Breast epithelium (tissue), 4 donors: ENCODE measurements around the gene PEDS1. TPM values are rescaled to one million over a fixed set of nuclear protein-coding genes. Genes with fewer than 3 reads are reported as not detected.

Experiments
- DNase-seq, 2 donors: peaks; one replicate each; pipeline ENCODE4 v3.0.0-alpha.2; 2019; ENCODE audit warnings: low spot score in 2 of 2
- H3K27ac ChIP-seq, 2 donors: fragments of 200-600 bp; sonication (generic) in 1 of 2; one replicate each; pipeline ENCODE4 v1.5.1; 2016 to 2019; ENCODE audit warnings: mild to moderate bottlenecking in 1 of 2
- H3K27me3 ChIP-seq, 2 donors: fragments of 200-600 bp; sonication (generic) in 1 of 2; one replicate each; pipeline versions ENCODE4 v1.5.1 to v1.6.0; 2017 to 2019; ENCODE audit warnings: control low read depth in 1 of 2, mild to moderate bottlenecking in 1 of 2
- H3K36me3 ChIP-seq: fragments of 200-600 bp; one replicate; pipeline ENCODE4 v1.5.1; 2019
- H3K4me1 ChIP-seq, 2 donors: fragments of 200-600 bp; sonication (generic); one replicate each; pipeline ENCODE4 v1.5.1; 2016 to 2019; ENCODE audit warnings: control low read depth in 1 of 2
- H3K4me3 ChIP-seq, 3 donors: fragments of 200-600 bp; sonication (generic); 1 replicate in 2 of 3; 2 replicates in 1 of 3; pipeline ENCODE4 v1.5.1; 2016 to 2019; ENCODE audit warnings: mild to moderate bottlenecking in 3 of 3, moderate library complexity in 2 of 3
- H3K9me3 ChIP-seq, 2 donors: fragments of 200-600 bp; sonication (generic) in 1 of 2; one replicate each; pipeline ENCODE4 v1.5.1; 2016 to 2019; ENCODE audit warnings: control low read depth in 1 of 2
- CTCF ChIP-seq, 3 donors: fragments of 450-650 bp; IDR thresholded peaks; one replicate each; pipeline ENCODE4 v1.5.1; 2016 to 2017; ENCODE audit warnings: antibody characterized with exemption in 3 of 3, mild to moderate bottlenecking in 3 of 3, moderate library complexity in 3 of 3
- POLR2A ChIP-seq: fragments of 450-650 bp; IDR thresholded peaks from one replicate; pipeline ENCODE4 v1.6.1; 2016; ENCODE audit warnings: antibody characterized with exemption, mild to moderate bottlenecking, moderate library complexity
- POLR2AphosphoS5 ChIP-seq, 3 donors: sonication (generic); formaldehyde crosslinking; IDR thresholded peaks; one replicate each; pipeline ENCODE4 v1.6.1; 2017; ENCODE audit warnings: antibody characterized with exemption in 3 of 3
- intact Hi-C: fragments of 100-400 bp; cut with DNase I; formaldehyde crosslinking; loops from one replicate; pipeline ENCODE4 v1.15.1; 2023; ENCODE audit warnings: low total_unique reads
- total RNA-seq, 3 donors: library from RNA; depleted of rRNA; stranded (reverse); fragments of >200 nt; gene quantifications; one replicate each; pipeline ENCODE4 v1.1.0, GENCODE V29; 2016

The PEDS1 gene
- total RNA-seq, 3 donors from 2014 or later = 12.9 to 29.4 (median 18.0) TPM

GRCh38 chr20:50124496-50124895 lies 29.0 kb downstream of the PEDS1 start:
- no peak for DNase-seq
- no peaks in the 10 kb centered on the region for H3K9me3 ChIP-seq
- no peaks in the 10 kb centered on the region for H3K27me3 ChIP-seq
- no peak overlapping the region for H3K27ac ChIP-seq
- H3K4me3 ChIP-seq = no peak overlapping the region
- no peaks in the 10 kb centered on the region for H3K4me1 ChIP-seq
- peaks cover 4% of the 10 kb centered on the region for H3K36me3 ChIP-seq
- no peak for TF ChIP-seq POLR2AphosphoS5 (IDR thresholded peaks at IDR 0.05)
- TF ChIP-seq CTCF (IDR thresholded peaks at IDR 0.05) = no peak
- no peak for TF ChIP-seq POLR2A
- intact Hi-C loops = loop anchor here (5.0 kb wide), 1 partner anchor 43 kb away; no protein-coding TSS in a partner anchor

DNA sequence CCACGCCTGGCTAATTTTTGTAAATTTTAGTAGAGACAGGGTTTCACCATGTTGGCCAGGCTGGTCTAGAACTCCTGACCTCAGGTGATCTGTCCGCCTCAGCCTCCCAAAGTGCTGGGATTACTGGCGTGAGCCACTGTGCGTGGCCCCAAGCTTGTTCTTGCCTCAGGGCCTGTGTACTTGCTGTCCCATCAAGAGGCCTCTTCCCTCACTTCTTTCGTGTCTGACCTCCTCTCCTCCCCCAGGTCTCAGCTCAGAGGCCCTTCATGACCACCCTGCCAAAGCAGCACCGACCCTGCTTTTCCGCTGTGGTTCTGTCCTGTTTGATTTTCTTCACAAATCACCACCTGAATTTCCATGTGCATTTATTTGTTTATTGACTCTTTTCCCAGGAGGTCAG lies 30.1 kb downstream of the PEDS1 start:
- Histone ChIP-seq H3K27me3 (no peaks in the 10 kb centered on the region), H3K4me3 (no peak overlapping the region), H3K27ac (peak overlapping the region in 1 of 2 donors; percentile 10), H3K36me3 (peaks cover 4% of the 10 kb centered on the region), H3K9me3 (no peaks in the 10 kb centered on the region), H3K4me1 (no peaks in the 10 kb centered on the region)
- TF ChIP-seq POLR2A (no peak), CTCF (IDR thresholded peaks at IDR 0.05) (no peak), POLR2AphosphoS5 (IDR thresholded peaks at IDR 0.05) (no peak)
- intact Hi-C loops = loop anchor here (5.0 kb wide), 1 partner anchor 44 kb away; no protein-coding TSS in a partner anchor
- DNase-seq = peak in 1 of 2 donors; percentile 31

GRCh38 chr20:50122763-50123162 lies 30.8 kb downstream of the PEDS1 start:
- Histone ChIP-seq H3K9me3 (no peaks in the 10 kb centered on the region), H3K4me3 (no peak overlapping the region), H3K36me3 (peaks cover 3% of the 10 kb centered on the region), H3K4me1 (no peaks in the 10 kb centered on the region), H3K27ac (no peak overlapping the region), H3K27me3 (no peaks in the 10 kb centered on the region)
- TF ChIP-seq CTCF (IDR thresholded peaks at IDR 0.05) (no peak), POLR2AphosphoS5 (IDR thresholded peaks at IDR 0.05) (no peak), POLR2A (no peak)
- intact Hi-C loops = loop anchor here (5.0 kb wide), 1 partner anchor 45 kb away; no protein-coding TSS in a partner anchor
- DNase-seq = no peak

DNA sequence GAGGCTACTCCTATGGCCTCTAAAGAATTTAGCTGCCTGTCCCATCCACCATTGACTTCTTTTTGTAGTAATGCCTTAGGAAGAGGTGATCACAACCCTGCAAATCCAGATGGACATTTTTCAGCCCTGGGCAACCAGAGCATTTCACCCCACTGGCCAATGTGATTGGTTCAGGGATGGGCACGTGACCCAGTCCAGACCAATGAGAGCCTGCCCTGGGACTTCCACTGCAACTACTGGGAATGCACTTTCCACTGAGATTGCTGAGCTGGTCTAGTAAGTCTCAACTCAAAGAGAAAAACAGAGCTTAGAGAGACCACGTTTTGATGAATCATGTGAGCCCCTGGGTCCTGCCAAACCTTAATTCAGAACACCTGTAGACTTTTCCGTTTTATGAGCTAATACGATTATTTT lies 31.7 kb downstream of the PEDS1 start:
- H3K4me1 ChIP-seq = no peaks in the 10 kb centered on the region
- TF ChIP-seq CTCF (IDR thresholded peaks at IDR 0.05) (no peak), POLR2AphosphoS5 (IDR thresholded peaks at IDR 0.05) (no peak), POLR2A (no peak)
- no peaks in the 10 kb centered on the region for H3K27me3 ChIP-seq
- no peaks in the 10 kb centered on the region for H3K9me3 ChIP-seq
- no peak for DNase-seq
- H3K27ac ChIP-seq = no peak overlapping the region
- intact Hi-C loops = loop anchor here (5.0 kb wide), 1 partner anchor 45 kb away; no protein-coding TSS in a partner anchor
- no peaks in the 10 kb centered on the region for H3K36me3 ChIP-seq
- no peak overlapping the region for H3K4me3 ChIP-seq

GRCh38 chr20:50120935-50121693 lies 32.4 kb downstream of the PEDS1 start:
- peaks cover 0 to 4% of the 10 kb centered on the region in 2 donors for H3K4me1 ChIP-seq
- intact Hi-C loops = loop anchor here (5.0 kb wide), 1 partner anchor 46 kb away; no protein-coding TSS in a partner anchor
- no peaks in the 10 kb centered on the region for H3K36me3 ChIP-seq
- DNase-seq = peak in 1 of 2 donors; percentile 59
- TF ChIP-seq CTCF (IDR thresholded peaks at IDR 0.05) (peak; percentile 76 to 92 (median 88)), POLR2A (no peak), POLR2AphosphoS5 (IDR thresholded peaks at IDR 0.05) (peak in 2 of 3 donors; percentile 33 to 40)
- H3K27ac ChIP-seq = no peak overlapping the region
- no peak overlapping the region for H3K4me3 ChIP-seq
- no peaks in the 10 kb centered on the region for H3K9me3 ChIP-seq
- no peaks in the 10 kb centered on the region for H3K27me3 ChIP-seq
